Endothelial cell of umbilical vein (primary cell): ENCODE data around the gene FTSJ3.

Experiments used
- EZH2 ChIP-seq: IDR thresholded peaks from 2 replicates; pipeline ENCODE4 v1.6.1; 2012; ENCODE audit warnings: borderline replicate concordance, low read depth, mild to moderate bottlenecking, moderate library complexity, low read length, inconsistent platforms; ENCODE audit not compliant: severe bottlenecking
- MAX ChIP-seq: IDR thresholded peaks from 2 replicates; pipeline ENCODE4 v1.6.1; 2011; ENCODE audit not compliant: insufficient read depth, insufficient read length
- POLR2A ChIP-seq: IDR thresholded peaks from 2 replicates; pipeline ENCODE4 v1.6.1; 2012; ENCODE audit warnings: low read depth, mild to moderate bottlenecking, control low read depth, low read length
- TF ChIP-seq, protein P1 (sequence below), 2 donors: IDR thresholded peaks; 1 replicate in 1 of 2; 2 replicates in 1 of 2; pipeline ENCODE4 v1.5.1; 2011; ENCODE audit warnings: low read length in 2 of 2, mild to moderate bottlenecking in 2 of 2, moderate library complexity in 2 of 2, control low read depth in 1 of 2, inconsistent platforms in 1 of 2, low read depth in 1 of 2; ENCODE audit not compliant: insufficient read depth in 1 of 2; ENCODE audit errors: extremely low read depth in 1 of 2

- TF ChIP-seq, protein P1, sequence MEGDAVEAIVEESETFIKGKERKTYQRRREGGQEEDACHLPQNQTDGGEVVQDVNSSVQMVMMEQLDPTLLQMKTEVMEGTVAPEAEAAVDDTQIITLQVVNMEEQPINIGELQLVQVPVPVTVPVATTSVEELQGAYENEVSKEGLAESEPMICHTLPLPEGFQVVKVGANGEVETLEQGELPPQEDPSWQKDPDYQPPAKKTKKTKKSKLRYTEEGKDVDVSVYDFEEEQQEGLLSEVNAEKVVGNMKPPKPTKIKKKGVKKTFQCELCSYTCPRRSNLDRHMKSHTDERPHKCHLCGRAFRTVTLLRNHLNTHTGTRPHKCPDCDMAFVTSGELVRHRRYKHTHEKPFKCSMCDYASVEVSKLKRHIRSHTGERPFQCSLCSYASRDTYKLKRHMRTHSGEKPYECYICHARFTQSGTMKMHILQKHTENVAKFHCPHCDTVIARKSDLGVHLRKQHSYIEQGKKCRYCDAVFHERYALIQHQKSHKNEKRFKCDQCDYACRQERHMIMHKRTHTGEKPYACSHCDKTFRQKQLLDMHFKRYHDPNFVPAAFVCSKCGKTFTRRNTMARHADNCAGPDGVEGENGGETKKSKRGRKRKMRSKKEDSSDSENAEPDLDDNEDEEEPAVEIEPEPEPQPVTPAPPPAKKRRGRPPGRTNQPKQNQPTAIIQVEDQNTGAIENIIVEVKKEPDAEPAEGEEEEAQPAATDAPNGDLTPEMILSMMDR (IDR thresholded peaks at IDR 0.05; ENCODE audit: extremely low read depth in 1 of 2, insufficient read depth in 1 of 2, low read depth in 1 of 2, low read length in 2 of 2): no peak
- TF ChIP-seq EZH2: no peak
- TF ChIP-seq MAX: no peak
- no peak for TF ChIP-seq POLR2A
Observed at GRCh38 chr17:63850401-63850800, 22.9 kb upstream of the FTSJ3 start.
